IMR-90 (cell line): Measurements from ENCODE around the gene PDZD2. TPM values are rescaled to one million over a fixed set of nuclear protein-coding genes. Genes with fewer than 3 reads are reported as not detected.

Experiments used
- ATAC-seq: fragments of 200-7000 bp; cut with Tn5 transposase; 2 replicates; pipeline ENCODE4 v1.9.1; 2020; ENCODE audit warnings: low read depth, mild to moderate bottlenecking, moderate library complexity
- BruUV-seq: library from RNA; stranded (reverse); fragments of 400-500 nt; replicated peaks from 2 replicates; lab custom pipeline; 2021; lab: Mats Ljungman, UMichigan
- CTCF ChIA-PET: fragments of 300-600 bp; formaldehyde crosslinking; extraction: SDS; loops from one replicate; lab custom pipeline; 2021; ENCODE audit warnings: antibody characterized with exemption; lab: Yijun Ruan, JAX
- POLR2A ChIA-PET: fragments of 300-600 bp; sonication (Branson Sonifier 250); formaldehyde crosslinking; loops from one replicate; lab custom pipeline; 2022; ENCODE audit warnings: antibody characterized with exemption; ENCODE audit not compliant: unreplicated experiment; lab: Charles Lee
- DNase-seq: peaks from one replicate; pipeline ENCODE4 v3.0.0; 2013
- H2AFZ ChIP-seq: replicated peaks from 2 replicates; pipeline ENCODE3; 2013; ENCODE audit warnings: low read length, mild to moderate bottlenecking; ENCODE audit not compliant: poor library complexity
- H2AK5ac ChIP-seq: 2 replicates; pipeline ENCODE4 v1.6.1; 2013; ENCODE audit warnings: low read depth, low read length, inconsistent platforms
- H2AK9ac ChIP-seq: replicated peaks from 2 replicates; pipeline ENCODE3; 2013; ENCODE audit warnings: mild to moderate bottlenecking, low read depth, low read length, moderate library complexity; ENCODE audit not compliant: poor library complexity
- H2BK120ac ChIP-seq: 2 replicates; pipeline ENCODE4 v1.6.1; 2013; ENCODE audit warnings: low read depth, low read length, inconsistent platforms
- H2BK15ac ChIP-seq: 3 replicates; pipeline ENCODE4 v1.6.1; 2013; ENCODE audit warnings: low read depth, low read length, inconsistent platforms
- H2BK20ac ChIP-seq: 2 replicates; pipeline ENCODE4 v1.6.1; 2013; ENCODE audit warnings: low read depth, mild to moderate bottlenecking, inconsistent platforms, low read length, moderate library complexity
- H2BK5ac ChIP-seq: 2 replicates; pipeline ENCODE4 v1.6.1; 2013; ENCODE audit warnings: mild to moderate bottlenecking, low read depth, low read length, inconsistent platforms; ENCODE audit not compliant: poor library complexity, severe bottlenecking
- H3K14ac ChIP-seq: replicated peaks from 2 replicates; pipeline ENCODE4 v1.6.1; 2013; ENCODE audit warnings: low read depth, low read length, inconsistent platforms
- H3K18ac ChIP-seq: 2 replicates; pipeline ENCODE4 v1.6.1; 2013; ENCODE audit warnings: low read depth, low read length, control low read depth
- H3K23ac ChIP-seq: 2 replicates; pipeline ENCODE4 v1.6.1; 2013; ENCODE audit warnings: low read depth, low read length, inconsistent platforms
- H3K27ac ChIP-seq: 2 replicates; pipeline ENCODE4 v1.5.1; 2013; ENCODE audit warnings: mild to moderate bottlenecking, control low read depth, low read length; ENCODE audit not compliant: insufficient read depth
- H3K27me3 ChIP-seq: 2 replicates; pipeline ENCODE4 v1.6.1; 2013; ENCODE audit warnings: low read length; ENCODE audit not compliant: control insufficient read depth, insufficient read depth
- H3K36me3 ChIP-seq: 2 replicates; pipeline ENCODE4 v1.6.1; 2013; ENCODE audit warnings: low read length, mixed read lengths; ENCODE audit not compliant: control insufficient read depth, insufficient read depth
- H3K4ac ChIP-seq: 2 replicates; pipeline ENCODE4 v1.6.1; 2013; ENCODE audit warnings: low read depth, low read length, inconsistent platforms
- H3K4me1 ChIP-seq: 2 replicates; pipeline ENCODE4 v1.6.1; 2013; ENCODE audit warnings: low read length, mixed read lengths; ENCODE audit not compliant: control insufficient read depth, insufficient read depth
- H3K4me2 ChIP-seq: 2 replicates; pipeline ENCODE4 v1.6.1; 2013; ENCODE audit warnings: low read depth, mild to moderate bottlenecking, control low read depth, low read length, moderate library complexity
- H3K4me3 ChIP-seq: 2 replicates; pipeline ENCODE4 v1.5.1; 2013; ENCODE audit warnings: low read depth, mild to moderate bottlenecking, control low read depth, low read length, moderate library complexity; ENCODE audit not compliant: insufficient read depth
- H3K56ac ChIP-seq: 2 replicates; pipeline ENCODE4 v1.6.1; 2013; ENCODE audit warnings: low read length, inconsistent platforms; ENCODE audit not compliant: insufficient read depth; ENCODE audit errors: extremely low read depth
- H3K79me1 ChIP-seq, 2 experiments: 2 replicates each; pipeline ENCODE4 v1.6.1; 2013; ENCODE audit warnings: low read length in 2 of 2, inconsistent platforms in 1 of 2, low read depth in 1 of 2
- H3K9ac ChIP-seq: 2 replicates; pipeline ENCODE4 v1.6.1; 2013; ENCODE audit warnings: low read depth, low read length, control low read depth
- H3K9me1 ChIP-seq: 2 replicates; pipeline ENCODE4 v1.6.1; 2013; ENCODE audit warnings: low read length, inconsistent platforms; ENCODE audit not compliant: insufficient read depth
- H3K9me3 ChIP-seq: 2 replicates; pipeline ENCODE4 v1.6.1; 2013; ENCODE audit warnings: low read length; ENCODE audit not compliant: control insufficient read depth, insufficient read depth
- H4K20me1 ChIP-seq: 2 replicates; pipeline ENCODE4 v1.6.1; 2013; ENCODE audit warnings: low read length, inconsistent platforms; ENCODE audit not compliant: insufficient read depth
- H4K5ac ChIP-seq: 2 replicates; pipeline ENCODE4 v1.6.1; 2013; ENCODE audit warnings: mild to moderate bottlenecking, low read depth, low read length, control low read depth
- H4K8ac ChIP-seq, 2 experiments: 2 replicates each; pipeline ENCODE4 v1.6.1; 2013; ENCODE audit warnings: low read depth in 2 of 2, low read length in 2 of 2, control low read depth in 1 of 2, inconsistent platforms in 1 of 2
- H4K91ac ChIP-seq: 2 replicates; pipeline ENCODE4 v1.6.1; 2013; ENCODE audit warnings: low read depth, low read length, inconsistent platforms; ENCODE audit not compliant: insufficient read depth
- BHLHE40 ChIP-seq: fragments of 150-350 bp; IDR thresholded peaks from 2 replicates; pipeline ENCODE4 v1.6.1; 2016; ENCODE audit warnings: mild to moderate bottlenecking, low read depth, low read length
- CEBPB ChIP-seq: IDR thresholded peaks from 2 replicates; pipeline ENCODE4 v1.6.1; 2012; ENCODE audit warnings: low read depth, low read length, improper control_type of control experiment
- CTCF ChIP-seq: conservative IDR thresholded peaks from 2 replicates; pipeline ENCODE4 v1.5.1; 2012; ENCODE audit warnings: mild to moderate bottlenecking, low read depth, low read length, improper control_type of control experiment
- FOS ChIP-seq: fragments of 150-350 bp; IDR thresholded peaks from 2 replicates; pipeline ENCODE4 v1.6.1; 2016; ENCODE audit warnings: low read depth, low read length
- MAFK ChIP-seq: IDR thresholded peaks from 2 replicates; pipeline ENCODE4 v1.6.1; 2012; ENCODE audit warnings: low read depth, low read length, improper control_type of control experiment
- MXI1 ChIP-seq: IDR thresholded peaks from 2 replicates; pipeline ENCODE4 v1.6.1; 2012; ENCODE audit warnings: low read depth, mild to moderate bottlenecking, low read length, moderate library complexity, borderline replicate concordance
- POLR2A ChIP-seq: IDR thresholded peaks from 2 replicates; pipeline ENCODE4 v1.6.1; 2012; ENCODE audit warnings: mild to moderate bottlenecking, low read depth, low read length
- RCOR1 ChIP-seq: IDR thresholded peaks from 2 replicates; pipeline ENCODE4 v1.6.1; 2012; ENCODE audit warnings: mild to moderate bottlenecking, low read length, improper control_type of control experiment; ENCODE audit not compliant: insufficient replicate concordance
- RFX5 ChIP-seq: IDR thresholded peaks from 2 replicates; pipeline ENCODE4 v1.8.0; 2012; ENCODE audit warnings: low read depth, mild to moderate bottlenecking, low read length, moderate library complexity
- SMC3 ChIP-seq: fragments of 150-350 bp; IDR thresholded peaks from 2 replicates; pipeline ENCODE4 v1.6.1; 2016; ENCODE audit warnings: low read depth, mild to moderate bottlenecking, antibody characterized with exemption, low read length, moderate library complexity
- WGBS, 2 experiments: methylation state at CpG; one replicate each; pipeline versions ENCODE4 v1.1.5 to v1.1.7; 2013; ENCODE audit warnings: missing lambda C conversion rate in 2 of 2; ENCODE audit not compliant: insufficient read length in 1 of 2; ENCODE audit errors: extremely low coverage in 2 of 2; 5-methylcytosine and 5-hydroxymethylcytosine counted together
- dilution Hi-C: fragments of 300-500 bp; cut with HindIII; formaldehyde crosslinking; loops from one replicate; pipeline ENCODE4 v1.14.3; 2018; ENCODE audit warnings: low sequenced_read_pairs; ENCODE audit not compliant: unreplicated experiment
- in situ Hi-C: fragments of 300-500 bp; cut with MboI; formaldehyde crosslinking; loops from 3 replicates; pipeline ENCODE4 v1.14.3; 2019; ENCODE audit warnings: low sequenced_read_pairs, inconsistent platforms, mixed read lengths
- intact Hi-C: fragments of 100-400 bp; cut with micrococcal nuclease; formaldehyde crosslinking; loops from 2 replicates; pipeline ENCODE4 v1.10.0; 2022
- polyA plus RNA-seq, 3 experiments: library from polyadenylated mRNA; depleted of rRNA; stranded (reverse); fragments of >200 nt; gene quantifications; 2 replicates each; pipeline ENCODE4 v1.2.3, GENCODE V29; 2012; ENCODE audit warnings: low replicate concordance in 1 of 3
- total RNA-seq: library from RNA; depleted of rRNA; stranded (reverse); fragments of >200 nt; gene quantifications from 2 replicates; pipeline ENCODE4 v1.2.3, GENCODE V29; 2012
- TF ChIP-seq, protein P1 (sequence below): fragments of 150-350 bp; IDR thresholded peaks from 2 replicates; pipeline ENCODE4 v1.6.1; 2017; ENCODE audit warnings: mild to moderate bottlenecking, antibody characterized with exemption, low read length, low read depth
- TF ChIP-seq, protein P2 (sequence below): fragments of 150-350 bp; IDR thresholded peaks from 2 replicates; pipeline ENCODE4 v1.6.1; 2016; ENCODE audit warnings: low read depth, mild to moderate bottlenecking, low read length, moderate library complexity, borderline replicate concordance

PDZD2 gene
- total and polyA plus RNA-seq, 2 of the 4 experiments (the other 2 are of a cell fraction), result under 0.01 to 0.02 TPM

DNA sequence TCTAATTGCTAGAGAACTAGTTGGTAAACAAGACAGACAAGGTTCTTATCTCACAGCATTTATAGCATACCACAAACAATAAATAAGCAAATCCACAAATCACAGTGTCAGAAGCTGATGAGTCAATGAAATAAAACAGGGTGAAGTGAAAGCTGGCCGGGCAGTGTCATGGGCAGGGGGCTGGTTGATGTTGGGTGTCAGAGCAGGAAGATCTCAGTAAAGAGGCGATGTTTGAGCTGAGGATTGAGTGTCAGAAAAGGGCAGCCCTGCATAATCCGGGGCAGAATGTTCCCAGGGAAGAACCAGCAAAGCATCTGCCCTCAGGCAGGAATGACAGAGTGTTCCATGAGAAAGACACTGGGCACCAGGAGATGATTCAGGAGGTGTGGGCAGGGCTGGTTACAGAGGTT is 351.8 kb downstream of the PDZD2 start:
- Histone ChIP-seq H4K91ac (0 out of 2 replicates have a peak overlapping the region, but pooled peaks have one; percentile 8), H2AFZ (no peak overlapping the region), H3K23ac (no peak overlapping the region), H3K4me2 (no peak overlapping the region), H3K27ac (no peak overlapping the region), H4K8ac (no peak overlapping the region), H3K79me1 (no peaks in the 10 kb centered on the region), H2BK120ac (peak overlapping the region; percentile 43), H3K56ac (no peak overlapping the region), H2AK5ac (peak overlapping the region; percentile 30; the same call in 1 of the 2 replicates), H3K4me3 (no peak overlapping the region), H3K4me1 (peaks cover 15% of the 10 kb centered on the region), H2BK15ac (0 out of 3 replicates have a peak overlapping the region, but pooled peaks have one; percentile 37), H3K27me3 (peaks cover 3% of the 10 kb centered on the region), H3K36me3 (no peaks in the 10 kb centered on the region), H2BK20ac (no peak overlapping the region), H4K20me1 (no peaks in the 10 kb centered on the region), H3K9me3 (no peaks in the 10 kb centered on the region), H2BK5ac (no peak overlapping the region), H3K9me1 (peaks cover 12% of the 10 kb centered on the region; the same call in 1 of the 2 replicates), H3K9ac (no peak overlapping the region), H3K4ac (no peak overlapping the region), H4K5ac (no peak overlapping the region), H2AK9ac (peak overlapping the region; percentile 47), H3K18ac (no peak overlapping the region), H3K14ac (no peak overlapping the region)
- WGBS, 2 experiments, result 70% methylated on average over 2 of the region's 3 CpGs; no CpG with 5 or more reads in 1 of the 2 experiments
- intact Hi-C loops (no loop called here), in situ Hi-C loops (no loop called here), dilution Hi-C loops (no loop called here)
- no peak for ATAC-seq
- ChIA-PET CTCF (no interaction called here), POLR2A (no interaction called here)
- BruUV-seq, result no TSS peak
- TF ChIP-seq, protein P1, sequence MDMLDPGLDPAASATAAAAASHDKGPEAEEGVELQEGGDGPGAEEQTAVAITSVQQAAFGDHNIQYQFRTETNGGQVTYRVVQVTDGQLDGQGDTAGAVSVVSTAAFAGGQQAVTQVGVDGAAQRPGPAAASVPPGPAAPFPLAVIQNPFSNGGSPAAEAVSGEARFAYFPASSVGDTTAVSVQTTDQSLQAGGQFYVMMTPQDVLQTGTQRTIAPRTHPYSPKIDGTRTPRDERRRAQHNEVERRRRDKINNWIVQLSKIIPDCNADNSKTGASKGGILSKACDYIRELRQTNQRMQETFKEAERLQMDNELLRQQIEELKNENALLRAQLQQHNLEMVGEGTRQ, result no peak
- no peak for TF ChIP-seq CEBPB
- TF ChIP-seq MAFK, result no peak
- no peak for TF ChIP-seq SMC3
- TF ChIP-seq, protein P2, sequence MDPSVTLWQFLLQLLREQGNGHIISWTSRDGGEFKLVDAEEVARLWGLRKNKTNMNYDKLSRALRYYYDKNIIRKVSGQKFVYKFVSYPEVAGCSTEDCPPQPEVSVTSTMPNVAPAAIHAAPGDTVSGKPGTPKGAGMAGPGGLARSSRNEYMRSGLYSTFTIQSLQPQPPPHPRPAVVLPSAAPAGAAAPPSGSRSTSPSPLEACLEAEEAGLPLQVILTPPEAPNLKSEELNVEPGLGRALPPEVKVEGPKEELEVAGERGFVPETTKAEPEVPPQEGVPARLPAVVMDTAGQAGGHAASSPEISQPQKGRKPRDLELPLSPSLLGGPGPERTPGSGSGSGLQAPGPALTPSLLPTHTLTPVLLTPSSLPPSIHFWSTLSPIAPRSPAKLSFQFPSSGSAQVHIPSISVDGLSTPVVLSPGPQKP, result no peak
- no peak for TF ChIP-seq RCOR1
- no peak for TF ChIP-seq FOS
- TF ChIP-seq POLR2A, result no peak
- TF ChIP-seq CTCF, result no peak
- no peak for TF ChIP-seq BHLHE40
- TF ChIP-seq MXI1, result no peak
- TF ChIP-seq RFX5, result no peak
- DNase-seq, result no peak
